NCI-H82 treated with DMSO at 0.1 percent for 48 hours (cell line): ENCODE measurements around the gene METTL22.

Experiments used
- DNase-seq: peaks from one replicate; lab custom pipeline; 2025; ENCODE audit not compliant: unreplicated experiment; lab: John Stamatoyannopoulos, UW

METTL22 gene

DNA sequence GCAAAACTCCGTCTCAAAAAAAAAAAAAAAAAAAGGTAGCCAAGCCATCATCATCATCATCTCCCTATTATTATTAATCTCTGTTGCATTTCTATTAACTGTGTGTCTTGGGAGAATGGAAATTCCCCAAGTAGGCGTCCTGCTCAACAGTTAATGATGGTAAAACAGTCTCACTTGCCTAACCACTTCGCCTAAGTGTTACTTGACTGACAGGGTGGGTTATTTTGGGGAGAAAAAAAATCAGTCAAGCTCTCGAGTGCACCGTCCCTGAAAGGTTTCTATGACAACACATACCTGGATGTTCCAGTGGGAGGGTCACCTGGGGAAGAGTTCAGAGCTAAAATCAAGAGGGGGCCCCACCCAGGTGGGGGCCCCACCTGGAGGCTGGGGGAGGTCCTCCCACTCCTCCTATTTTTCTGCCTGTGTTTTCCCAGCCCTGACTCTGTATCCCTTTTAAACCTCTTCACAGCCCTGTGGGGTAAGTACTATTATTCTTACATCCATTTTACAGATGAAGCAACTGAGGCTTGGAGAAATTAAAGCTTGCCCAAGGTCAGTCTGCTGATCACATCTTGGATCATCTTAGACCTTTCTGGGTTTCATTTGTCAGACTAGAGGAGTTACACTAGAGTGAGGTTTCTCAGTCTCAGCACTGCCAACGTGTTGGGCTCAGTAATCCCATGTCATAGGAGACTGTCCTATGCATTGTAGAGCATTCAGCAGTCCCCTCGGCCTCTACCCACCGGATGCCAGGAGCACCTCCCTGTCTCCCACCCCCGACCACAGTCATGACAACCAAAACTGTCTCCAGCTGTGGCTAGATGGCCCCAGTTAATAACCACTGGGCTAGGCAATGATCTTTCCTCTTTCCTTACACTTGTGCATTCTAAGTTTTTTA, 41.9 kb downstream of the METTL22 start:
- DNase-seq, result no peak

DNA sequence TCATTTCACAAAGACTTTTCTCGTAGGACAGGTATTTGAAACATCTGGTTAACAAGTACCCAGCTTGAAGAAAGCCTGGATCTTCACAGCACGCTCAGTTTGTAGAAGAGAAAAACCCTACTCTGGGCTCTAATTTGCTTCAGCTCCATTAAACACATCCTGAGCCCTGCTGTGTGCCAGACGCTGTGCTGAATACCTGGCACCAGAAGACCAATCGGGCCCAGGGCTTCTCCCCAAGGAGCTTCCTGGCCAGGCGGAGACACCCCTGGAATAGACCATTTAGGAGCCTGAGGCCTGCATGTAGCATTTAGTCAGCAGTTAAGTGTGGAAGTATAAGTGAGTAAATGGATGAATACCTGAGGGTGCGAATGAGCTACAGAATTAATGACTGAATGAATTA, 44.0 kb downstream of the METTL22 start:
- no peak for DNase-seq

DNA sequence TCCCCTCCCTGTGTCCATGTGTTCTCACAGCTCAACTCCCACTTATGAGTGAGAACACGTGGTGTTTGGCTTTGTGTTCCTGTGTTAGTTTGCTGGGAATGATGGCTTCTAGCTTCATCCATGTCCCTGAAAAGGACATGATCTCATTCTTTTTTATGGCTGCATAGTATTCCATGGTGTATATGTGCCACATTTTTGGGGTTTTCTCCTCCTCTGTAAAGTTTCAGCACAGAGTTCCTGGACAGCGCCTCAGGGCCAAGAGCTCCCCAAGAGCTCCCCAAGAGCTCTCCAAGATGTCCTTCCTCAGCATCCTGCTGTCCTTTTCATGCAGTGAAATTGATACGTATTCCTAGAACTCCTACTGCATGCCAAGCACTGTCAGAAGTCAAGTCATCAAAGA, 46.0 kb downstream of the METTL22 start:
- no peak for DNase-seq

DNA sequence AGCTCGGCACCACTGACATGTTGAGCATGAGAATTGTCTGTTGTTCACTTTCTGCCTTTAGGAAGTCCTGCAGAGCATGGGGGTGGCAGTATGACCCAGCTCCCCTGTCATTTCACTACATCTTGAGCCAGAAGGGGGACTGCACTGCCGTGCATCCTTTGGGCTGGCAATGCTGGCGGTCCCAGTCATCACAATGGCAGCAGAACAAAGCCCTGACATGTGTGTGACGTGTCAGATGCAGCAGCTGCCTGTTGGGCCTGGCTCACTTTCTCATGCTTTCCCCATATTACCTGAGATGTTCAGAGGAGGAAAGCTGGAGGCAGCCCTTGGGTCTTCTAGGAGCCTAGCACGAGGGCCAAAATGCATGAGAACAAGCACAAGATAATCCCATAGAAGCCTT, 46.6 kb downstream of the METTL22 start:
- DNase-seq, result no peak

DNA sequence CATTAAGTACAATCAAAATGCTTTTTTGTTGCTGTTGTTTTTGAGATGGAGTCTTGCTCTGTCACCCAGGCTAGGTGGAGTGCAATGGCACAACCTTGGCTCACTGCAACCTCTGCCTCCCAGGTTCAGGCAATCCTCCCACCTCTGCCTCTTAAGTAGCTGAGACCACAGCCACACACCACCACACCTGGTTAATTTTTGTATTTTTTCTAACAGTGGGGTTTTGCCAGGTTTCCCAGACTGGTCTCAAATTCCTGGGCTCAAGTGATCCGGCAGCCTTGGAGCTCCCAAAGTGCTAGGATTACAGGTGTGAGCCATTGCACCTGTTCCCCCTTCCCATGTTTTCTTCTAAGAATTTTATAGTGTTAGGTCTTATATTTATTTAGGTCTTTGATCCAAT, 48.0 kb downstream of the METTL22 start:
- DNase-seq, result no peak

- no peak for DNase-seq
Observed at GRCh38 chr16:8670014-8670560, 48.6 kb downstream of the METTL22 start.

GRCh38 chr16:8673611-8674412, 52.3 kb downstream of the METTL22 start:
- DNase-seq, result no peak

DNA sequence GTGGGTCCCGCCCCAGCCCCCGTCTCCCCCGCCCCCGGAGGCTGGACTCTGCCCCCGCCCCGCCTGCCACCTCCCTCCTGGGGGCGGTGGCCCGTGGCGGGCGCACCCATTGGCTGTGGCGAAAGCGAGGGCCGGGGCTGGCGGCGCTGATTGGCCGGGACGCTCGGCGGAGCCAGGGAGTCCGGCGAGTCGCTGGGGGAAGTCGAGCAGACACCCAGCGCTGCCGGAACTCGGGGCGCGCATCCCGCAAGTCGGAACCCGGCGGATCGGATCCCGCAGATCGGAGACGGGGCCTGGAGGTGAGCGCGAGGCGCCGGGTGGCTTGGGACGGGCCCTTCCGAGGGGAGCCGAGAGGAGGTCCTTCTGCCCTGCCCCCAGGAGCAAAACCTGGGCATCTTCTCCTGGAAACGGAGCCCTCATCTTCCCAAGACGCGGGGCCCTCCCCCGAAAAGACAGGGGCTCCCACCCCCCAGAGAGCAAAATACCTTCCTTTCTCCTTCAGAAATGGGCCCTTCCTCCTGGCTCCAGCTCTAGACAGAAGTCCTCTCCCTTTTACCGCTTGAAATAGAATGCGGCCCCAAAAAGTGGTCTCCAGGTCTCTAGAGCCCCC, 53.0 kb downstream of the METTL22 start, which contains the start of gene ABAT:
Gene ABAT (plus strand): TSS at position 205 of the 610 bp plus-strand sequence. CDS start 61,123 bp downstream, outside the sequence.
- DNase-seq, result peak; percentile 33

DNA sequence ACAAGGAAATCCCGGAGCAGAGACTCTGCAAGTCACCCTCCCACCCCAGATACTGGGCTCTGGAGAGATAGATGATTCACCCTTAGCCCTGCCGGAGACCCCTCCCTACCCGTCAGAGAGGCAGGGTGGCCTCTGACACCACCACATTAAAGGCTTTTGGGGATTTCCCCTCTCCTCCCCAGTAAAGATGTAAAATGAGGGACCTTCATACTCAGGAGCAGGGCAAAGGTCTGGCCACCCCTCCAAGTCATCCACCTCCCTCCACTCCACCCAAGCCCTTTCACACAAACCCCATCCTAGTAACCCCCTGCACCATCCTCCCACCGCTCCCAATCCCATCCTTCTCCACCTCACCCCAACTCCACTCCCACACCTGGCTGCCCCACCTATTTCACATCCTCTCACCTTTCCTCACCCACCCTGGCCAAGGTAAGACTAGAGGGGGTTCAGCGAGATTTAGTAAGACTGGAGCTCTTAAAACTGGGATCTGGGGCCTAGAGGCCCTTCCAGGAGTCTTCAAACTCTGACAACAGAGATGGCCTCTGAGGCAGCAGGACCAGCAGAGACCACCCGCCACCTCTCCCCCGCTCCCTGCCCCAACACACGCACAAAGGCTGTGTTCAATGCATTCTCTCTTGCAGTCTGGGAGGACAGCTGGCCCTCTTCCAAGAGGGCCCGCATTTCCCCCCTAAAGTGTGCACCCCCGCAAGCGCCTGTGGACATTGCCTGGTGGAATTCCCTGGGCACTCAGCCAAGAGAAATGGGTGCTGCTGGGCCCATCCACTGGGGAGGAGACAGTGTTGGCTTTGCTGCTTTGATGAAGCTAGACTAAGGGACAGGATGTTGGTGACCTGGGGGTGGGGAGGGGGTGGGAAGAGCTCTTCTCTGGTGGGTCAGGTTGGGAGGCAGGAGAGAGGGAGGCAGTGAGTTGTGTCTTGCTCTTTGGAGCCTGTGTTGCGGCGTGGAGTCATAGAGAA, 54.0 kb downstream of the METTL22 start:
- no peak for DNase-seq

- no peak for DNase-seq
Observed at GRCh38 chr16:8676160-8676547, 54.7 kb downstream of the METTL22 start.

GRCh38 chr16:8676737-8677375, 55.4 kb downstream of the METTL22 start:
- DNase-seq, result no peak

DNA sequence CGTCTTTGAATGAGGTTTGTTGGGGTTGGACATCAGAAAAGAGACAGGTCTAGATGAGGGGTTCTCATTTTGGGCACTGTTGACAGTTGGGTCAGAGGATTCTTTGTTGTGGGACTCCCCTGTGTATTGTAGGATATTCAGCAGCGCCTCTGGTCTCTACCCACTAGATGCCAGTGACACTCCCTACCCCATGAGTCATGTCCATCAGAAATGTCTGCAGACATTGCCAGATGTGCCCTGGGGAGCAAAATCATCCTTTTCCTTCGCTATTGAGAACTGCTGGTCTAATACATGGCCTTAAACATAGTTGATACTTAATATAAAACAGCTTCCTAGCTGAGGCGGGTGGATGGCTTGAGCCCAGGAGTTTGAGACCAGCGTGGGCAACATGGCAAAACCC, 56.0 kb downstream of the METTL22 start:
- no peak for DNase-seq

- no peak for DNase-seq
Observed at GRCh38 chr16:8678068-8678927, 56.8 kb downstream of the METTL22 start.

GRCh38 chr16:8679151-8679550, 57.7 kb downstream of the METTL22 start:
- DNase-seq, result no peak

GRCh38 chr16:8682551-8683259, 61.2 kb downstream of the METTL22 start:
- no peak for DNase-seq

GRCh38 chr16:8683640-8684039, 62.1 kb downstream of the METTL22 start:
- DNase-seq, result no peak

DNA sequence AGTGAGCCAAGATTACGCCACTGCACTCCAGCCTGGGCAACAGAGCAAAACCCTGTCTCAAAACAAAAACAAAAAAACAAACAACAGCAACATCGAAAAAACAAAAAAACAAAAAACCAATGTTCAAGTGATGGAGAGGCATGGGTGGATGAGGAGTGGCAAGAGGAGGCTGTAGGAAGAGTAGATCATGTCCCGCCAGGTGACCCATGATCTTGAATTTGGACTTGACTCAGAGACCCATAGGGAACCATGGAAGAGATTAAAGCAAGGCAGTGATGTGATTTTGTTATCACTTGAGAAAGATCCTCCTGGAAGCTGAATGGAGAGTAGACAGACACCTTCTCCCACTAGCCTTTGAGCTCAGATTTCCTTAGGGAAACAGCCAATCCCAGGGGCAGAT, 64.1 kb downstream of the METTL22 start:
- DNase-seq, result no peak

- no peak for DNase-seq
Observed at GRCh38 chr16:8686031-8686621, 64.6 kb downstream of the METTL22 start.
